GM19455 (cell line): Measurements from ENCODE around the gene KLK8.

ENCODE experiments used
- ATAC-seq: cut with Tn5 transposase; IDR thresholded peaks from one replicate; pipeline ENCODE4 v1.9.1; 2021; ENCODE audit not compliant: unreplicated experiment

Gene KLK8

DNA sequence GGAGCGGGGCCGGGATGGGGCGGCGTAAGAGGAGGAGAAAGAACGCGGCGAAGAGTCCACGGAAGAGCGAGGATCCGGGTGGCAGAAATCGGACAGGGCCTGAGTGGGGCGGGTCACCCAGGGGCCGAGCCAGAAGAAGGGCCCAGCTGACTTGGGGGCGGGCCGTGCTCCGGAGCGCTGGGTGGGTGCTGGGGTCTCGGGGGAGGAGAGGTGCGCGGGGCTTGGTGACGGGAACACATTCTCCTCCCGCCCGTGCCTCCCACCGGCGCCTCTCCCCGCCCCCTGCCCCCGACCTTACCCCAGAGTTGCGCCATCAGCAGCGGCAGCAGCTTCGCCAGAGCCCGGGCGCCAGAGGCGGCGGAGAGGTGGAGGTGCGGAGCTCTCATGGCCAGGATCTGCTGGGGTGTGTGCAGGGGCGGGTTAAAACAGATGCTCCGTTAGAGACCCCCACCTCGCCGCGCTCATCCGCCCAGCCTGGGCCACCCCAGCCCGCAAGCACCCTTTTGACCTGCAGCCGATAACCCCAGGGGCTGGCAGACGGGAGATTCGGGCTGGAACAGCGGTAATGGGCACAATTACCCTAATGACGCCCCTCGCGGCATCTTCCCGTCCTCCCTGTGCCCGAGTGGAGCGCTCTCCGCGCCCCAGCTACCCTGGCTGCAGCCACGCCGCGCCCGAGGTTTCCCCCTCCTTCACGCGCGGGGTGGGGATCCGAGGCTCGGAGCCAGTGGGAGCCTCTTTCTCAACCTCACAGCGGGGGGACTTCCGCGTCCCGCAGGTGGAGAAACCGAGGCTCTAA is 17.5 kb upstream of the KLK8 start:
- ATAC-seq, result no peak

GRCh38 chr19:51016798-51017683 is 15.6 kb upstream of the KLK8 start:
- no peak for ATAC-seq

- no peak for ATAC-seq
Observed at GRCh38 chr19:51015691-51016267, 14.4 kb upstream of the KLK8 start.

DNA sequence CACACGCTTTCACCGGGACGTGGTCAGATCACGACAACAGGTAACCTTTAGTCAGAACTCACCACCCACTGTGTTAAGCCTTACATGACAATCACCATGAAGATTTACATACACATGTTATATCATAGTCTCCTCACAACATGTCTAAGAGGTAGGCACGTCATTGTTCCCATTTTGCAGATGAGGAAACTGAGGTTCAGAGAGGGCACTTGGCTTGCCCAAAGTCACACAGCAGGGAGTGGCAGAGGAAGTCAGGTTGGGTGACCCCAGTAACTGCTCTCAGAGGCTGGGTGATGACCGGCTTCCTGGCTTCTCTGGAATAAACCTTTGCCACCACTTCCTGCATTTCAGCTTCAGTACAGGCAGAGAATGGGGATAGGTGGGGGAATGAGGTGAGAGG is 12.8 kb upstream of the KLK8 start:
- no peak for ATAC-seq

DNA sequence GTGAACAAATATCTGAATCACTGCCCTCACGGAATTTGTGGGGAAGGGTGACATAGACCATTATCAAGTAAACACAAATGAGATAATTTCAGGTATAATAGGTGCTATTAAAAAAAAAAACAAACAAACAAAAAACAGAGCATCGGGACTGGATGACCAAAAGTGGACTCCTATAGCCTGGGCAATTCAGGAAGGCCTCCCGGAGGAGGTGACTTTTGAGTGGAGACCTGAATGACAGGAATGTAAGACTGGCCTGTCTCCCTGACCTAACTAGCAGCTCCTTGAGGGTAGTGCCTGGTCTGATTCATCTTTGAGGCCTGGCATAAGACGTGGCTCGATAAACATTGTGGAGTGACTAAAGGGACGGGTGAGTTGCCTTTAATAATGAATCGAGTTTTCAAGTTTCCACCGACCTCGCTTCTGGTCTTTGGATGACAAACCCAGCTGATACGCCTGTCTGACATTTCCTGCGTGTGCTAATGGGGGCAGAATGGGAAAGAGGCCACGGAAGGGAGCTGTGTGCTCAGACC is 11.3 kb upstream of the KLK8 start:
- no peak for ATAC-seq

- no peak for ATAC-seq
Observed at GRCh38 chr19:51010066-51010795, 8.8 kb upstream of the KLK8 start.

GRCh38 chr19:51009061-51009891 is 7.9 kb upstream of the KLK8 start:
- ATAC-seq, result no peak

- ATAC-seq, result no peak
Observed at GRCh38 chr19:51007488-51007887, 6.1 kb upstream of the KLK8 start.

DNA sequence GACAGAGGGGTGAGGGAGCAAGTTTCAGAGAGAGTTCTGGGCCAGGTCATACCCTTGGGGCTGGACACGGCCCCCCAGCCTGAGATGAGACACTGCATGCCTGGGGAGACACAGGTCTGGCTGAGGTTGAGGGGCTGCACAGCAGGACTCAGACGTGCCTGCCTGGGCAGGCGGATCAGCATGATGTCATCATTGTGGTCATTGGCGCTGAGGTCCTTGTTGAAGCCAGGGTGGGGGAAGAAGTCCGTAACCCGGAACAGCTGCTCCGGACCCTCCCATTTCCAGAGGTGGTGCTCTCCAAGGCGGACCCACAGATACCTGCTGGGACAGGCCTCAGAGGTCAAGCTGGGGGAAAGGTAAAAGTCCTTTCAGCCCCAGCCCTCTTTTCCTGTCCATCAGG is 5.0 kb upstream of the KLK8 start:
- no peak for ATAC-seq

GRCh38 chr19:51005248-51005647 is 3.8 kb upstream of the KLK8 start:
- no peak for ATAC-seq

DNA sequence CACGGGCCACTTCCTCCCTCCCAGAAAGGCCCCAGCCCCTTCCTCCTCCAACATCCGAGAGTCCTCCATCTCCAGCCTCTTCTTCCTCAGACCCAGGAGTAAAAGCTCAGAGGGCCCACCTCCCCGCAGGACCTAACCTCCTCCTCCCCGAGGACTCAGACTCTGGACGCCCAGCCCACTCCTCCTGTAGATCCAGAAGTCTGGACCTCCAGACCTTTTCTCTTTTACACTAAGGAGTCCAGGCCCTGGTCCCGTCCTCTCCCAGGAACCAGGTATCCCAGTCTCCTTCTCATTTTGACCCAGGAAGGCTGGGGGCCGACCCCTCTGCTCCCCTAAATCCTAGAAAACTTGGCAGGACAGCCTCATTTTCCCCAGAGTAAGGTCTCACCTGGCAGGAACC is 1.9 kb upstream of the KLK8 start:
- no peak for ATAC-seq

DNA sequence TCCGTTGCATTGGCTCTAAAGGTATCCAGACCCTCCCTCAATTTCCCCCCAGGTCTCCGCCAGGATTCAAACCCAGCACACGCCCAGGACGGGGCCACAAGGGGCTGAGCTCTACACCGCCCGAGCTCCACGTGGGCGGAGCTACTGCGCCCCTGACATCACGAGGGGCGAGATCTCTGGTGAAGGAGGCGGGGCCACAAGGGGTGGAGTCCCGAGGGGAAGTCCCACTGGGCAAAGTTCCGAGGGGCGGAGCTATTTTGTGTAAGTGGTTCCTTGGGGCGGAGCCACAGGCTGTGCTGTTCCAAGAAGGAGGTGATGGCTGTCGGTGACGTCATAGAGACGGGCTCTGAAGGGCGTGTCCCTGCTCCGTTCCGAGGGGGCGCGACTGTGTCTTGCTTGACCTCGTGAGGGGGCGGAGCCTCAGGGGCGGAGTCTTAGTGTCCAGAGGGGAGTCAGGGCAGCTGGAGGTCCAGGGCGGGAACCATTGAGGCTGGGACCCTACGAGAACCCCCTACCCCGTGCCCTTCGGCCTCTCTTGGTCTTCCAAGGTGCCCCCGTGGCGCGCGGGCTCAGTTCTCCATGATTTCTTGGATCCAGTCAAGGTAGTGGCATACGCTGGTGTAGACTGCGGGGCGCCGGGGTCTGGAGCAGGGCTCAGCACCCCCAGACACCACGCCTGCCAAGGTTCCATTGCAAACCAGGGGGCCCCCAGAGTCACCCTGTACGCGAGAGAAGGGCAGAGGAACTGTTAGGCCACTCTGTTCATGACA is 1.3 kb upstream of the KLK8 start:
- ATAC-seq, result no peak

GRCh38 chr19:51002089-51002532 is 707 bp upstream of the KLK8 start:
- no peak for ATAC-seq

- no peak for ATAC-seq
Observed at GRCh38 chr19:51000981-51001380, 423 bp downstream of the KLK8 start.

DNA sequence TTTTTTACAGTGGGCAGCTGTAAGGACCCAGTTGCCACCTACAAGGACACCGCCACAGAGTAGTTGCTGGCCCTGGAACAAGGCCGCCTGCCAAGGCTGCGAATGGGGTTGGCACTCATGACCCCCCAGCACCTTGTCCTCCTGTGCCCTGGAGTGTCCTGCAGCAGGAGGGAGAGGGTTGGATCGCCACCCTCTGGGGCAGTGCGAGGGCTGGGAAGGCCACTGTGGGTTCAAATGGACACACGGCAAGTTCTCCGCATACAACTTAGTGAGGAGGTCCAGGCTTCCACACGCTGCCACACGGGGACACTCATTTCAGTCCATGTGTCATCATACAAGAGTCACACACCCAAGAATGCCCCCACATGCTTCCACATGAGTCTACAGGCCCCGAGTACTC is 978 bp downstream of the KLK8 start:
- no peak for ATAC-seq

- ATAC-seq, result no peak
Observed at GRCh38 chr19:50998686-50999085, 2.7 kb downstream of the KLK8 start.

DNA sequence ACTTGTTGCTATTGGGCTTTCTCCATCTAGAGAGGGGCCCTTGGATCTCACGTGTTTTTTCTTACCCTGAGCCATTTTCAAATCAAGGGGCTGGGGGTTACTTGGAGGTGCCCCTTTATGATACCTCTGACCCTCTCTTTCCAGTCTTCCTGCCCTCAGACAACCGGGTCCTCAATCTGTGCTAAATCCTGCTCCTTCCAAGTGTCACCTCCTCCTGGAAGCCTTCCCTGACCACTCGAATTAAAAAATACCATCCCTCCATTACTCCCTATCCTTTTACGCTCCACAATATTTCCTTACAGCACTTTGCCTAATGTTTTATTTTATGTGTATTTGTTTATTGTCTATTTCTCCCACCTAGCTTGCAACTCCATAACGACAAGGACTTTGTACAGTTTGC is 3.3 kb downstream of the KLK8 start:
- ATAC-seq, result no peak

DNA sequence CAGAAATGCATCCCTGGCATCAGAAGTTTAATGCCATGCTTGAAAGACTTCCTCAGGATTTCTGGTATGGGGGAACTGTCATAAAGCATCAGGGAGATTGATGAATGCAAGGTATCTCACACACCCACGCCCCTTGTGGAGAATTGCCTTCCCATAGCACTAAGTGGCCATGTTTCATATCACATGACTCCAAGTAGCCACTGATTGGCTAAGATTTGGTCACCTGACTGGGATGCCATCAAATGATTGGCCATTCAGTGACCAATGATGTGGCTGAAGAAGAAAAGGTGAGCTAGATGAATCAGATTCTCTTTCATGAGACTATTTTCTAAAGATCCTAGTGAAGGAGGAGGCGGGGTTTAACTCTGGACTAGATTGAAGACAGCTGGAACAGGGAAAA is 7.3 kb downstream of the KLK8 start:
- ATAC-seq, result no peak

GRCh38 chr19:50992666-50993035 is 8.8 kb downstream of the KLK8 start:
- no peak for ATAC-seq
